SK-N-SH (cell line): ENCODE measurements around the gene ZNF14.

Source experiments
- CTCF ChIP-seq: fragments of 200-600 bp; sonication (generic); IDR thresholded peaks from 2 replicates; pipeline ENCODE4 v1.6.1; 2017; ENCODE audit warnings: antibody characterized with exemption, mild to moderate bottlenecking, moderate library complexity
- ELF1 ChIP-seq: IDR thresholded peaks from 2 replicates; pipeline ENCODE4 v1.4.0; 2012
- EP300 ChIP-seq, 2 experiments: IDR thresholded peaks; 2 replicates each; pipeline versions ENCODE4 v1.4.0 to v1.6.1; 2012; ENCODE audit warnings: borderline replicate concordance in 1 of 2, low read depth in 1 of 2, low read length in 1 of 2
- GATA2 ChIP-seq: sonication (generic); formaldehyde crosslinking; IDR thresholded peaks from 2 replicates; pipeline ENCODE4 v1.5.0; 2020; ENCODE audit warnings: mild to moderate bottlenecking, missing genetic modification reagents
- MAX ChIP-seq: IDR thresholded peaks from 2 replicates; pipeline ENCODE4 v1.4.0; 2012; ENCODE audit warnings: low read depth
- MXI1 ChIP-seq: IDR thresholded peaks from 2 replicates; pipeline ENCODE4 v1.6.1; 2012; ENCODE audit warnings: mild to moderate bottlenecking, low read depth, low read length, improper control_type of control experiment
- POLR2AphosphoS5 ChIP-seq: IDR thresholded peaks from 2 replicates; pipeline ENCODE4 v1.6.1; 2012; ENCODE audit warnings: low read depth, low read length
- RAD21 ChIP-seq: IDR thresholded peaks from 2 replicates; pipeline ENCODE4 v1.6.1; 2012; ENCODE audit warnings: mild to moderate bottlenecking, low read length
- RCOR1 ChIP-seq: fragments of 150-350 bp; IDR thresholded peaks from 2 replicates; pipeline ENCODE4 v1.6.1; 2017; ENCODE audit warnings: antibody characterized with exemption, low read length
- SIN3A ChIP-seq: IDR thresholded peaks from 2 replicates; pipeline ENCODE4 v1.6.1; 2012; ENCODE audit warnings: low read depth, mild to moderate bottlenecking, low read length, moderate library complexity, borderline replicate concordance
- TCF12 ChIP-seq: IDR thresholded peaks from 2 replicates; pipeline ENCODE4 v1.4.0; 2012
- USF1 ChIP-seq: IDR thresholded peaks from 2 replicates; pipeline ENCODE4 v1.4.0; 2012; ENCODE audit warnings: low read depth, borderline replicate concordance
- USF2 ChIP-seq: fragments of 150-350 bp; IDR thresholded peaks from 2 replicates; pipeline ENCODE4 v1.6.1; 2017; ENCODE audit warnings: antibody characterized with exemption, low read length, low read depth, borderline replicate concordance
- YY1 ChIP-seq: IDR thresholded peaks from 2 replicates; pipeline ENCODE4 v1.4.0; 2012; ENCODE audit warnings: low read depth, mild to moderate bottlenecking

GRCh38 chr19:19704836-19705235 lies 28.1 kb downstream of the ZNF14 start:
- no peak for TF ChIP-seq RCOR1
- no peak for TF ChIP-seq CTCF
- no peak for TF ChIP-seq USF1
- no peak for TF ChIP-seq GATA2 (CRISPR knock-in tag)
- TF ChIP-seq POLR2AphosphoS5 = no peak
- no peak for TF ChIP-seq USF2
- TF ChIP-seq ELF1 = no peak
- no peak for TF ChIP-seq RAD21
- no peak for TF ChIP-seq YY1
- TF ChIP-seq MAX = no peak
- no peak for TF ChIP-seq SIN3A
- no peak for TF ChIP-seq EP300 (IDR thresholded peaks at IDR 0.05; ENCODE audit: borderline replicate concordance in 1 of 2, low read depth in 1 of 2, low read length in 1 of 2)
- TF ChIP-seq TCF12 = no peak
- no peak for TF ChIP-seq MXI1
